Transverse colon (tissue), 4 donors: Measurements from ENCODE around the gene TUBB4A. TPM values are rescaled to one million over a fixed set of nuclear protein-coding genes. Genes with fewer than 3 reads are reported as not detected.
A peak's percentile ranks its signal among the peaks of the same experiment; 100 is the strongest.

ENCODE experiments used
- DNase-seq: peaks from one replicate; pipeline ENCODE4 v3.0.0-alpha.2; 2019
- H3K27ac ChIP-seq, 4 donors: fragments of 200-600 bp; sonication (generic); 2 replicates each; pipeline ENCODE4 v1.5.1; 2016 to 2018; ENCODE audit warnings: inconsistent platforms in 4 of 4
- H3K27me3 ChIP-seq: fragments of 200-600 bp; sonication (generic); 2 replicates; pipeline ENCODE4 v1.5.1; 2017; ENCODE audit warnings: inconsistent platforms
- H3K36me3 ChIP-seq, 4 donors: fragments of 200-600 bp; sonication (generic); 2 replicates each; pipeline ENCODE4 v1.5.1; 2017 to 2019; ENCODE audit warnings: inconsistent platforms in 4 of 4
- H3K4me1 ChIP-seq, 4 donors: fragments of 200-600 bp; sonication (generic); 2 replicates each; pipeline ENCODE4 v1.5.1; 2017 to 2020; ENCODE audit warnings: inconsistent platforms in 4 of 4
- H3K4me3 ChIP-seq, 4 donors: fragments of 200-600 bp; sonication (generic); 1 replicate in 1 of 4; 2 replicates in 3 of 4; pipeline versions ENCODE4 v1.5.1 to v1.6.1; 2017 to 2019; ENCODE audit warnings: inconsistent platforms in 4 of 4
- H3K9me3 ChIP-seq, 2 donors: fragments of 200-600 bp; sonication (generic); 2 replicates each; pipeline ENCODE4 v1.5.1; 2017 to 2019; ENCODE audit warnings: inconsistent platforms in 2 of 2
- EP300 ChIP-seq: sonication (generic); formaldehyde crosslinking; IDR thresholded peaks from one replicate; pipeline ENCODE4 v1.6.1; 2017; ENCODE audit warnings: antibody characterized with exemption, low read depth
- POLR2A ChIP-seq: fragments of 450-650 bp; IDR thresholded peaks from one replicate; pipeline ENCODE4 v1.6.1; 2016; ENCODE audit warnings: antibody characterized with exemption, mild to moderate bottlenecking, moderate library complexity
- POLR2AphosphoS5 ChIP-seq, 3 donors: sonication (generic); formaldehyde crosslinking; IDR thresholded peaks; one replicate each; pipeline ENCODE4 v1.6.1; 2016; ENCODE audit warnings: antibody characterized with exemption in 3 of 3
- WGBS, 2 donors: methylation state at CpG; one replicate each; pipeline ENCODE4 v1.1.5; 2018; ENCODE audit warnings: low coverage in 1 of 2; 5-methylcytosine and 5-hydroxymethylcytosine counted together
- in situ Hi-C, 4 donors: fragments of 200-750 bp; cut with MboI; loops; one replicate each; pipeline versions ENCODE4 v1.15.0 to v1.15.1; 2017; ENCODE audit warnings: low sequenced_read_pairs in 3 of 4, low pct_ligation_motif_present in 1 of 4, low pct_unique_long_range_greater_than_20kb in 1 of 4
- intact Hi-C: fragments of 100-400 bp; cut with DNase I; formaldehyde crosslinking; loops from one replicate; pipeline ENCODE4 v1.15.1; 2023; ENCODE audit warnings: low total_unique reads
- total RNA-seq, 4 donors: library from RNA; depleted of rRNA; stranded (reverse); fragments of >200 nt; gene quantifications; one replicate each; pipeline ENCODE4 v1.1.0, GENCODE V29; 2016
- TF ChIP-seq, protein P1 (sequence below), 5 experiments: fragments of 200-600 bp in 3 of 5; fragments of 450-650 bp in 2 of 5; sonication (generic) in 3 of 5; IDR thresholded peaks; 1 replicate in 2 of 5; 2 replicates in 3 of 5; pipeline ENCODE4 v1.5.1; 2016 to 2017; ENCODE audit warnings: antibody characterized with exemption in 5 of 5, inconsistent platforms in 3 of 5, mild to moderate bottlenecking in 2 of 5, moderate library complexity in 1 of 5

The TUBB4A gene
- total RNA-seq, 4 donors from 2014 or later = 0.60 to 1.3 (median 1.1) TPM; not detected in 1

DNA sequence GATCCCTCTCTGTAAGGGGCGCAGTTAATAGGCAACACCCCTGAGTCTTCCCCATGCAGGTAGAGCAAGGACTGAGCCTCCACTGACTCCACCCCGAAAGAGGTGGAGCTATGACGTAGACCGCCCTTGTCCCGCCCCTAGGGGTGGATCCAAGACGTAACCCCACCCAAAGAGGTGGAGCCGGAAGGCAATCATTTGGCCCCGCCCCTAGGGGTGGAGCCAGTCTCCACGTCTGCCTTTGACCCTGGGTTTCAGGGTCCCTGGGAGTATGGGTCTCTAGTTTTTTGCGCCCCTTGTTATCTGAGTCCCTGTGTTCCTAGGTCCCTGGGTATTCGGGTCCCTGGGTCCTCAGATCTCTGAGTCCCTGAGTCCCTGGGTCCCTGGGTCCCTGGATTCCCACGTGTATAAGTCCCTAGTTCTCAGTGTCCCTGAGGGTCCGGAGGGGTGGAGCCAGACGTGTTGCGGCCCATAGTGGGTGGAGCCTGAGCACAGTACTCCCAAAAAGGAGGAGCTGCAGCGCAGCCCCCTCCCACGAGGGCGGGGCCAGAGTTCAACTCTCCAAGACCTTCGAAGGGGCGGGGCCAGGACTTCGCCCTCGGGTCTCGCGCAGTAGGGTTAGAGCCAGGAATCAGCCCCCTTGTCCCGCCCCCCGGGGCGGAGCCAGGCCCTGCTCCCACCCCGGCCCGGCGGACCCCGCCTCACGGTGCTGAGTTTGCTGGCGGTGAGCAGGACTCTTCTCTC, 25.8 kb downstream of the TUBB4A start:
- in situ Hi-C loops = no loop called here
- TF ChIP-seq, protein P1, sequence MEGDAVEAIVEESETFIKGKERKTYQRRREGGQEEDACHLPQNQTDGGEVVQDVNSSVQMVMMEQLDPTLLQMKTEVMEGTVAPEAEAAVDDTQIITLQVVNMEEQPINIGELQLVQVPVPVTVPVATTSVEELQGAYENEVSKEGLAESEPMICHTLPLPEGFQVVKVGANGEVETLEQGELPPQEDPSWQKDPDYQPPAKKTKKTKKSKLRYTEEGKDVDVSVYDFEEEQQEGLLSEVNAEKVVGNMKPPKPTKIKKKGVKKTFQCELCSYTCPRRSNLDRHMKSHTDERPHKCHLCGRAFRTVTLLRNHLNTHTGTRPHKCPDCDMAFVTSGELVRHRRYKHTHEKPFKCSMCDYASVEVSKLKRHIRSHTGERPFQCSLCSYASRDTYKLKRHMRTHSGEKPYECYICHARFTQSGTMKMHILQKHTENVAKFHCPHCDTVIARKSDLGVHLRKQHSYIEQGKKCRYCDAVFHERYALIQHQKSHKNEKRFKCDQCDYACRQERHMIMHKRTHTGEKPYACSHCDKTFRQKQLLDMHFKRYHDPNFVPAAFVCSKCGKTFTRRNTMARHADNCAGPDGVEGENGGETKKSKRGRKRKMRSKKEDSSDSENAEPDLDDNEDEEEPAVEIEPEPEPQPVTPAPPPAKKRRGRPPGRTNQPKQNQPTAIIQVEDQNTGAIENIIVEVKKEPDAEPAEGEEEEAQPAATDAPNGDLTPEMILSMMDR (IDR thresholded peaks at IDR 0.05) = no peak
- TF ChIP-seq POLR2AphosphoS5 (IDR thresholded peaks at IDR 0.05) (no peak), EP300 (no peak), POLR2A (no peak)
- Histone ChIP-seq H3K9me3 (no peaks in the 10 kb centered on the region), H3K4me3 (peak overlapping the region in 2 of 4 donors; percentile 24 to 37), H3K27ac (peak overlapping the region in 2 of 4 donors; percentile 26 to 40), H3K4me1 (peaks cover 4 to 17% (median 13%) of the 10 kb centered on the region in 4 donors), H3K27me3 (peaks cover 19% of the 10 kb centered on the region), H3K36me3 (no peaks in the 10 kb centered on the region)
- 28 to 60% methylated on average over 2 to 18 of the region's 33 CpGs for WGBS, 2 donors
- peak; percentile 94 for DNase-seq
- intact Hi-C loops = no loop called here

DNA sequence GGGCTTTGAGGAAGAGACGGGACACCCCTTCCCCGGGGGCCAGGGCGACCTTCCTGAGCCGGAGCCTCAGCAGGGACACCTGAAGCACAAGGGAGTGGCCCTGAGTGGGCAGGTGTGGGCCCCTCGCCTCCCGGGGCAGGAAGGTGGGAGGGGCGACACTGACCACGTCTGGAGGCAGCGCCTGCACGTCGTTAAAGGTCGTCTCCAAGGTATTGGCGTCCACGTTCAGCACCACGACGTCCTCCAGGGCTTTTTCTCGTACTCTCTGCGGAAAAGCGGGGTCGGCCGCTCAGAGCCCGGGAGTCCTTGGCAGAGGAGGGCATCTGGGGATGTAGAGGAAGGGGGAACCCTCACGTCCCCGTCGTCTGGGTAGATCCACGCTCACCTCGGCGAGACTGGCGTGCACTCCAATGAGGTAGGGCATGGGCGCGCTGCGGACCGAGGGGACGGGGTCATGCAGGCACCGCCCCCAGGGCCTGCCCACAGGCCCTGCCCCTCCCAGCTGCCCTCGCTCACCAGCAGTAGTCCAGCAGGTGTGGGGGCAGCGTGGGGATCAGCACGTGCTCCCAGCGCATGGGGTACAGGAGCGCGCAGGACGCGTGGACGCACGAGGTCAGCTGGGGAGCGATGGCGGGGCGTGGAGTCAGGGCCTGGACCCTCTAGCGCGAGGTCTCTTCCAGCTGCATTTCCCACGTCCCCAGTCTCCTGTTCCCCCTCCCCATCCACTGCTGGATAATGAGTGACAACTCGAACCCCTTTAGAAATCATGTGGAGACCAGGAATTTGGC, 26.6 kb downstream of the TUBB4A start:
- 36% methylated on average over 40 of the region's 52 CpGs; no CpG with 5 or more reads in 1 of the 2 donors for WGBS, 2 donors
- Histone ChIP-seq H3K9me3 (no peaks in the 10 kb centered on the region), H3K27ac (no peak overlapping the region), H3K36me3 (no peaks in the 10 kb centered on the region), H3K4me3 (peak overlapping the region in 2 of 4 donors; percentile 2 to 37), H3K4me1 (peaks cover 4 to 17% (median 11%) of the 10 kb centered on the region in 4 donors), H3K27me3 (peaks cover 19% of the 10 kb centered on the region)
- intact Hi-C loops (no loop called here), in situ Hi-C loops (no loop called here)
- DNase-seq = no peak
- TF ChIP-seq POLR2A (no peak), EP300 (no peak), POLR2AphosphoS5 (IDR thresholded peaks at IDR 0.05) (no peak)
- TF ChIP-seq, protein P1 (IDR thresholded peaks at IDR 0.05) = no peak

DNA sequence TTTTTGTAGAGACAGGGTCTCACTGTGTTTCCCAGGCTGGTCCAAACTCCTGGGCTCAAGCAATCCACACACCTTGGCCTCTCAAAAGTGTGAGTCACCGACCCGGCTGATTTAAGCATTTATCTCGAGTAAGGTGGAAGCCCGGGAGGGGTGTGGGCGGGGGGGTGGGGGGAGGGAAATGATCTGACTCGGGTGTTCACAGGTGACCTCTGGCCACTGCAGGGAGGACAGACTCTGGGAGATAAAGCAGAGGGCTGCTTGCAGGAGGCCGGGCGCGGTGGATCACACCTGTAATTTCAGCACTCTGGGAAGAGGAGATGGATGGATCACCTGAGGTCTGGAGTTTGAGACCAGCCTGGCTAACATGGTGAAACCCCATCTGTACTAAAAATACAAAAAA, 28.5 kb downstream of the TUBB4A start:
- no peaks in the 10 kb centered on the region for H3K9me3 ChIP-seq
- DNase-seq = no peak
- in situ Hi-C loops = no loop called here
- TF ChIP-seq, protein P1 (IDR thresholded peaks at IDR 0.05) = no peak
- no peak for TF ChIP-seq EP300
- TF ChIP-seq POLR2AphosphoS5 (IDR thresholded peaks at IDR 0.05) = no peak
- no peak for TF ChIP-seq POLR2A
- H3K27ac ChIP-seq = no peak overlapping the region
- no peak overlapping the region for H3K4me3 ChIP-seq
- 52 to 56% methylated on average over 5 to 9 of the region's 9 CpGs for WGBS, 2 donors
- H3K4me1 ChIP-seq = peaks cover 4 to 17% (median 11%) of the 10 kb centered on the region in 4 donors
- H3K27me3 ChIP-seq = peaks cover 19% of the 10 kb centered on the region
- no peaks in the 10 kb centered on the region for H3K36me3 ChIP-seq
- intact Hi-C loops = no loop called here

DNA sequence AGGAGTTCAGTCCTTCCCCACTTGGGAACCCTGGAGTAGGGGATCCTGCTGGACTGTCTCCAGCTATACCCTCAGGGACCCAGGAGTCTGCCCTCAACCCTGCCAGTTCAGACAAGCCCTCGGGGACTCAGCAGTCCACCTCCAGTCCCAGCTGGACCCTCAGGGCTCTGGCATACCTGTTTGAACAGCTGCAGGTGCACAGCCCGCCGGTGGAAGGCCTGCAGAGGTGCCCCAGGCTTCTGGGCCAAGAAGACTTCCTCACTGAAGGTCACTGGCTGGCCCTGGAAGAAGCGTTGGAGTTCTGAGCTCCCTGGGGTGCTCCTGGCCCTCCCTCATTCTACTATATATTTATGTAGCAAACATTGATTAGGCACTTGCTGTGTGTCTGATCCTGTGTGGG, 29.4 kb downstream of the TUBB4A start:
- Histone ChIP-seq H3K4me1 (peaks cover 4 to 17% (median 11%) of the 10 kb centered on the region in 4 donors), H3K4me3 (no peak overlapping the region), H3K9me3 (no peaks in the 10 kb centered on the region), H3K36me3 (no peaks in the 10 kb centered on the region), H3K27me3 (peaks cover 19% of the 10 kb centered on the region), H3K27ac (no peak overlapping the region)
- TF ChIP-seq EP300 (no peak), POLR2A (no peak), POLR2AphosphoS5 (IDR thresholded peaks at IDR 0.05) (no peak)
- TF ChIP-seq, protein P1 (IDR thresholded peaks at IDR 0.05) = no peak
- 87% methylated on average over 4 of the region's 4 CpGs; no CpG with 5 or more reads in 1 of the 2 donors for WGBS, 2 donors
- intact Hi-C loops = no loop called here
- DNase-seq = no peak
- in situ Hi-C loops = no loop called here
